SK-MEL-5 (cell line): ENCODE results near the gene GIT1. TPM values are rescaled to one million over a fixed set of nuclear protein-coding genes. Genes with fewer than 3 reads are reported as not detected.

Experiments used
- DNase-seq: peaks from one replicate; pipeline ENCODE4 v3.0.0-alpha.2; 2016; ENCODE audit warnings: low read depth, low spot score
- in situ Hi-C: cut with HindIII; loops from 2 replicates; pipeline ENCODE4 v1.10.0; 2016; ENCODE audit warnings: low sequenced_read_pairs, high pct_unique_total_duplicates, low pct_unique_long_range_greater_than_20kb
- total RNA-seq: library from RNA; depleted of rRNA; stranded (reverse); fragments of >200 nt; shearing (Covaris generic); gene quantifications from 2 replicates; pipeline ENCODE4 v1.2.3, GENCODE V29; 2014

The GIT1 gene
- total RNA-seq, 1 experiment from 2014 or later = 32.0 TPM

DNA sequence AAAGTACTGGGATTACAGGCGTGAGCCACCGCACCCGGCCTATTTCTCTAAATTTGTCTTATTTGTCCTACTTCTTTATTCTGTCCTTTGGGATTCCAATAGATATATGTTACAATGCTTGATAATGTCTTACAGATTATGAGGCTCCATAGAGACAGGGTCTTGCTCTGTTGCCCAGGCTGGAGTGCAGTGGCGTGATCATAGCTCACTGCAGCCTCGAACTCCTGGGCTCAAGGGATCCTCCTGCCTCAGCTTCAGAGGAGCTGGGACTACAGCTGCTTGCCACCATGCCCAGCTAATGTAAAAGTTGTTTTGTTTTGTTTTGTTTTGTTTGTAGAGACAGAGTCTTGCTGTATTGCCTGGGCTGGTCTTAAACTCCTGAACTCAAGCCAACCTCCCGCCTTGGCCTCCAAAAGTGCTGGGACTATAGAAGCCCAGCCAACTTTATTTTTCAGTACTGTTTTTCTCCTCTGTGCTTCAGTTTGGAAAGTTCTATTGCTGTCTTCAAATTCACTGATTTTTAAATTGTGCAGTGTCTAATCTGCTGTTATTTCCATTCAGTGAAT, 13.7 kb upstream of the GIT1 start:
- DNase-seq = no peak
- in situ Hi-C loops = no loop called here

DNA sequence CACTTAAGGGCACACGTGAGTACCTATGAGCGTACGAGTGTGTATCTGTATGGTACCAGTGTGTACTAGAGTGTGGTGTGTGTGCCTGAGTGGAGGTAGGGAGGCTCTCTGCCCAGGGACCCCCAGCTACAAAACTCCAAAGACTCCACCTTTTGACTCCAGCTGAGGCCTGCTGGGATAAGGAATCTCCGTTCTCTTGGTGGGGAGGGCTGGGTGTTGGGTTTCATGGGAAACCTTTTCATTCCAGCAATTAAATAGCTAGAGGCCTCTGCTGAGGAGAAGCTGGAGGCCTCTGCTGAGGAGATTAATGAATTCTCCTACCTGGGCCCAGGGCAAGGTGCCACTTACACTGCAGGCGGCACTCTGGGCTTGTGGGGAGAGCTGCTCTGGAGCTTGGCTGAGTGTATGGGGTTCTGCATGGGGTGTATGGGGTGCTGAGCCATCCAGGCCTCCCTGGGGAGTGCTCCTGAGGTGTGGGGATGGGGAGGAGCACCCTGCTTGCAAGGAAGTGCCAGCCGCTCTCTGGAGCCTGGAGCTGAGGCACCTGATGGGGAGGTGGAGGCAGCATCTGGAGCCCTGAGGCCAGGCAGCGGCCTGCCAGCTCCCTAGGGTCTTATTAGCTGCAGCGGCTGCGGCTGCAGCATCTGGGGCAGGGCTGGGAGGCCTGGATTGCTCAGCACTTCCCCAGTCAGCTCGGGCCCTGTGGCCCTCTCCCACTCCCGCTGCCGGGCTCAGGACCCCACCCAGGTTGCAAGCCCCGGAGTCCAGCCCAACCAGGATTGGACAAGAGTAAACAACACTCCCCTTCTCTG, 8.1 kb upstream of the GIT1 start:
- no peak for DNase-seq

DNA sequence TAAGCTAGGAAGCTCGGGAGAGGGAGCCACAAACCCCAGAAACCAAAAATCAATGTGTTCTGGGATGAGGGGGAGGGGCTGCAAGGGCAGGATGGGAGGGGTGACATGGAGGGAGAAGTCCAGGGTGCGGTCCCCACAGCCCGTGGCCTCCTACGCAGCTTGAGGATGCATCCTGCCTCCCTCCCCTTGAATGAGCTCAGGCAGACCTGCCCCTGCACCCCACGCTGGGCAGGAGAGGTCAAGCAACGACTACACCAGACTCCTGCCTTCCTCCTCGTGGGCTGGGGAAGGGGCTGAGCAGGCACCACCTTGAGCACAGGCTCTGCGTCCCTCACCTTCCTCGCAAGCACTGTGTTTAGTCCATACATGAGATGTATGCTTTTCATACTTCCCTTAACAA, 7.4 kb upstream of the GIT1 start:
- no peak for DNase-seq
- in situ Hi-C loops = no loop called here

More for the DNA sequence above, 8.1 kb upstream of the GIT1 start:
- in situ Hi-C loops = no loop called here

DNA sequence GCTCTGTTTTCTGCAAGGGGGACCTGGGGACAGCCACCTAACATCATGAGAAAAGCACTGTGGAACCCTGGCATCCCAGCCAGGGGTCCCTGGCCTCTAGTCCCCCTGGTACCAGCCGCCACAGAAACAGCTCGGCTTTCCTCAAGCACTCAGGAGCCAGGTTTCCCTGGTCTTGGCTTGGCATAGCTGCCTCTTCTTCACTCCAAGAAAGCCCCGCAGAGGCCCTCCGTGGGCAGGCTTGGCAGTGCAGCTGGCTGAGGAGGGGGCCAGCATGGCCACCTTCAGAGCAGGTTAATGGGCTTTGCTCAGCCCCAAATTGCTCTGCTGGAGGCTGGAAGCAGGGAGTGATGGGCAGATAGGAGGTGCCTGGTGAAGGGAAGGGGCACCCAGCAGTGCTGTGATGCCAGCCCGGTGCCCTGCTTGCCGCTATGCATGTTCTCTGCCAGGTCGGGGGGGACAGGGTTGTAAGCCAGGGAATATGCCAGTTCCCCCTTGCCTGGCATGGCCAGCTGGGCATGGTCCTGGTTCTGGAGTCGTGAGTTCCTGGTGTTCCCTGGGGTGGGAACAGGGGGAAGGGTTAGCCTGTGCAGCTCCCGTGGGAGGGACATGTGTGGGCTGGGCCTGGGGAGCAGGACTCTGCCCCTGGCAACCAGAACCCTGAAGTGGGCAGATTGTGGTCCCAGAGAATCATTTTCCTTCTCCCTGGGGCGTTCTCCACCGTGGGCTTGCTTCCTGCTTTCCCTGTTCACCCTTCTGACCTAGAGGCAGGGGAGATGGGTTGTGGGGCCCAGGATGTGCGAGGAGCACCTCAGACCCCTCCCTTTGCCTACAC, 6.7 kb upstream of the GIT1 start:
- in situ Hi-C loops = no loop called here

DNA sequence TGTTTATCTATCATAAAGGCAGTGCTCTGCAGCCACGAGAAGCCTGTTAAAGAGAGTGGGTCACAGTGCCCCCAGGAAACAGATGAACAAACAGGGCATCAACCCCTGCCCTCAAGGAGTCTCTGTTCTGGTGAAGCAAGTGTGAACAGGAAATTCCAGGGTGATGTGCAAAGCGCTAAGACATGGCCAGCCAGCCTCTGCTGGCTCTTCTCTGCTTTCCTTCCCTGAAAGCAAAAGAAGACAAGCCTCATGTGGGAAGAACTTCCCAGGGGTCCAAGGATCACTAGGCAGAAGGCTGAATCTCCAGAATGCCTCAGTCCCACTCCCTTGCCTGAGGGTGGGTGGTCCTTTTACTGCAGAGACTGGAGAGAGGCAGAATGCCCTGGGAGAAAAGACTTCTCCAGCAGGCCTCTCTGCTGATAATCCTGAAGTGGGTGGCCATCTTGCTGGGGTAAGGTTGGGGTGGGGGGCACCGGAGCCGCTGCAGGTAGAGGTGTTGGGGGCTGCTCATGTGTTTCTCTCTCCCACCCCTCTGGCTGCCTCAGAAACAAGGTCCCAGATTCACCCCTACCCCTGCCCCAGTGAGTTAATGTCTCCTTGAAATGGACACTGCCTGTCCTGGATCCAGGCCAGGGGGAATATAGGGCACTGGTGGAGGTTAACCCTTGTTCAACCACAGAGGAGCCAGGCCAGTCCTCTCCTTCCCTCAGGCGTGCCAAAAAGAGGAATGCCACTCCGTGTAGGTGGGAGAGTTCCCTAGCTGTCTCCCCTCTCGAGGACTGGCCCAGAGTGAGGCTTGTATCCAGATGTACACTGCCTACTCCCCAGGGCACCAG, 5.9 kb upstream of the GIT1 start:
- in situ Hi-C loops = no loop called here

More for the DNA sequence above, 6.7 kb upstream of the GIT1 start:
- no peak for DNase-seq

DNA sequence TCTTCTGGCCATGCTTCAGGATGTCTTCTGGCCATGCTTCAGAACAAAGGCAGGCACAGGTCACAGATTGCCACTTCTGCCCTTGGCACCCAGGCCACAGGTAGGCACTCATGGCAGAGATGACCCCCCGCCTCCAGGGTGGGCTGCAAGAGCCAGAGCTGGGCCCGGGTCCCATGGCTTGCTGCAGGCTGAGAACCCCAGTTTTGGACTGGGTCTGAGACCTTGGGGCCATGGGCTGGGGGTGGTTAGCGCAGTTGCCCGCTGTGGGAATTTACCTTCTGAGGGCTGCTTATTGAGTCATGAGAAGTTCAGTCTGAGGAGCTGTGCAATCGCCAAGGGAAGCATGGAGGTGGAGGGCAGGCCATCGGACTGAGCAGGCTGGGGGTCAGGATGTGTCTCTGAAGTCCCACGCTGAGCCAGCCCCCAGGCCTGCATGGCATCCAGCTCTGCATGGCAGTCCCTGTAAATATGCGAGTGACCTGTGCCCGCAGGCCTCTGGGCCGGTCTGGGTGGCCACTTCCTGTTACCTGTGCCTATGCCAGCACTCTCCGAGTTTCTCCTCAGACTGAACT, 5.2 kb upstream of the GIT1 start:
- in situ Hi-C loops = no loop called here
- no peak for DNase-seq

More for the DNA sequence above, 5.9 kb upstream of the GIT1 start:
- no peak for DNase-seq

DNA sequence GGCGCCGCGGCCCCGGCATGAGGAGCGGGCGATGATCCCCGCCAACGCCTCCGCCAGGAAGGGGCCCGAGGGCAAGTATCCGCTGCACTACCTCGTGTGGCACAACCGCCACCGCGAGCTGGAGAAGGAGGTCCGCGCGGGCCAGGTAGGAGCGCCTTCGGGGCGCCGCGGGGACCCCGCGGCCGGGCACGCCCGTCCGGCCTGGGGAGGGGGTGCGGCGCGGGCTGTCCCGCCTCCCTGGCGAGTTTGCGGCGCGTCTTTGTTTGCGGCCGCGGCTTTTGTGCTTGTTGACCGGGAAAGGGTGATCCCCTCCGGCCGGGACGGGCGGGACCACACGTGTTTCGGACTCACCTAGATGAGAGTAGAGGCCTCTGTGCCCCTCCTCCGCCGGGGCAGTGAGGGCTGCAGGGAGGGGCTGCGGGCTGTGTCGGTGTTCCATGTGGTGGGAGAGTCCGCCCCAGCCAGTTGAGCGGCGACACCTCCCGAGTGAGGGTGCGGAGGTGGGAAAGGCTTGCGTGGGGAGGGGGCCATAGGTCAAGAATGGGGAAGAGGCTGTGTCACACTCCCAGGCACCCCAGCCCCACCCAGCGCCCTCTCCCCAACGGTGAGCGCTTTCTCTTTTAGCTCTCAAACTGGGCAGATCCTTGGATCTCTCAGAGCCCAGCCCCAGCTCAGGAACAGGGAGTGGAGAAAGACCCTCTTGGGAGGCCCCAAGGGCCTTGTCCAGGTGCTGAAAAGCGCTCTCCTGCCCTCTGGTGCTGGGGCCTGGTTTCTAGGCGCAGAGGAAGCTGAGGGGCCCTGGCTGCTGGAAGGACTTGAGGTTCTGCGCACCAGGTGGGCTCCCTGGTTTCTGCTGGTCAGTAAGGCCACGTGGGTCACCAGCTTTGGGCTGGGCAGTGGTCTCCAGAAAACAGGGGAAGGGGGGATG, 4.4 kb upstream of the GIT1 start:
- in situ Hi-C loops = no loop called here
- no peak for DNase-seq

DNA sequence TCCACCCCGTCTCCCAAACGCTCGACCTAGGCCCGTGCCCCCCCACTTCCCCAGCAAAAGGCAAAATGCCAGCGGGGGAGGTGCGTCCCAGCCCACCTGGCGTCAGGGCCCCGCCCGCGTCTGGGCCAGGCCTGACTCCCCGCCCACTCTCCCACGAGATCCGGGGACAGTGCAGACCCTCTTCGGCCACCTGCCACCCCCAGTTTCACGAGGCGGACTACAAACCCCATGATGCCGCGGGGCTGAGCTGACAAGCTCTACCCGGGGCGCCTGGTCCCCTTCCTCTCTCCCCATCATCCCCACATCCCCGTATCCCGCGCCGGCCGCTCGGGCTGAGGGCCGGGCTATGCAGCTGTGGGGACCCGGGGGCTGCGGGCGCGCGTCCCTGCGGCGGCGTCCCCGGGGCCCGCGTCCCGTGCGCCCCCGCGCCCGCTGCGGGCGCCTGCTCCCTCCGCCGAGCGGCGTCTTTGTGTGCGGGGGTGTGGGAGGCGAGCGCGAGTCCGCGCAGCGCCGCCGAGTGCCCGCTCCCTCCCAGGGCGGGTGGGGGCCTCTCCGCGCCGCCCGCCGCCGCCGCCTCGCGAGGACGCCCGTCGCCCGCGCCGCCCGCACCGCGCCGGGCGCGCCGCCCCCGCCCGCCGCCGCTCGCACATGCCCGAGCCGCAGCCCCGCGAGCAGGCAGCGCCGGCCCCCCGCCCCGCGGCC, 3.6 kb upstream of the GIT1 start, which contains the start of gene ANKRD13B:
ANKRD13B (plus strand) TSS at position 283 of the 702 bp plus-strand sequence. CDS start 490 bp downstream, outside the sequence.
- DNase-seq = peak; percentile 12
- in situ Hi-C loops = no loop called here

DNA sequence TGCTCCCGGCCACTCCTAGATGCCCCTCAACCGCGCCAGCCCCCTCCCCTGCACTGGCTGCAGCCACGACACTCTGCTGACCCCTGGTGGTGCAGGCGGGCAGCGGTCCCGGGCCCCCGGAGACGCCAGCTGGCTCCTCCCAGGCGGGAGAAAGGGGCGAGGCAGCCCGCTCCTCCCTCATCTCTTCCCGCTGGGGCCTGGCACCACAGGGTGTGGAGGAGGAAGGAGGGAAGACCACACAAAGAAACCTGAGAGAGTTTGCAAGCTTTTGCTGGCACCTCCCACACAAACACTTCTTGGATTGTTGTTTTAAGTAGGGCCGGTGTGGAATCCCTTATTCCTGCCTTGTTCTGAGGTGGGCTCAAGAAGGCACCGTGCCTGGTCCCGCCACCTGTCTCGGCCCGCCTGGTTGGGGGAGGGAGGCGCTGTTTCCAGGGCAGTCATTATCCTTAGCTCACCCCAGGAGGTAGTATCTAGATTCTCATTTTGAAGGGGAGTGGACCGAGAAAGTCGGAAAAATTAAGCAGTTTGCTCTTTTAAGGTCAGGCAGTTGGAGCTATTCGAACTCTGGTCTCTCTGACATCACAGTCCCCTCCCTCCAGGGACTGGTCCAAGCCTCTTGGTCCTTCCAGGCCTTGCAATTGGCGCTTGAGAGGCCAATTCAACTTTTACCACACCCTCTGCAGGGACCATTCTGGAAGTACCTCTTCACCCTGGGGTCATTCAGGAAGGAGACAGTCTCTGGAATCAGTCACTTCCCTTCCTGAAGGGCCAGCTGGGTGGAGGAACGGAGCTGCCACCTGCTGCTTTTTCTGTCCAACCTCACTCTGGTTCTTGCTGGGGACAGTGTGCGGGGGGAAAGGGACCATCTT, 2.5 kb upstream of the GIT1 start:
- DNase-seq = peak; percentile 85
- in situ Hi-C loops = no loop called here

DNA sequence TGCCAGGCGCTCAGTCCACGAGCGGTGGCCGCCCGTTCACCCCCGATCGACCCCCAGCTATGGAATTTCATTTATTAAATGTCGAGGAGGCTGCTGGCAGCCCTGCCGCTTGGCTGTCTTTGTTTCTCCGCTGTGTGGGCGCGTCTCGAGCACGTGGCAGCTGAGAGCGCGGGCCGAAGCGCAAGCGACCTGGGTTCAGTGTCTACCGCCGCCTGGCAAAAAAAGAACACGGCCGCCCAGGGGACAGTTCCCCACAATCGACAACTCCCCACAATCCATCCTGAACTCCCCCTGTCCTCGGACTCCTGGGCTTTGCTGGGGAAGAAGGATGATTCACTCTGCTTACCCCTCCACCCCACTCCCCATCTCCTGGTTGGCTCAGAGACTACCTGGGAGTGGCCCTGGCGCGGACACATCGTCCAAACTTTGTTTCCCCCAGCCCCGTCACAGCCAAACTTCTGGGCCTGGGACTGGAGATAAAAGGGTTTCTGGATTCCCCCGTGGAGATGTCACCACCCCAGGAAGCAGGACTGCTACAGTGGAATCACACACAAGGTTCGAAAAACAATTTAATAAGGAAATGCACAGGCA, 1.8 kb upstream of the GIT1 start:
- DNase-seq = no peak
- in situ Hi-C loops = no loop called here

DNA sequence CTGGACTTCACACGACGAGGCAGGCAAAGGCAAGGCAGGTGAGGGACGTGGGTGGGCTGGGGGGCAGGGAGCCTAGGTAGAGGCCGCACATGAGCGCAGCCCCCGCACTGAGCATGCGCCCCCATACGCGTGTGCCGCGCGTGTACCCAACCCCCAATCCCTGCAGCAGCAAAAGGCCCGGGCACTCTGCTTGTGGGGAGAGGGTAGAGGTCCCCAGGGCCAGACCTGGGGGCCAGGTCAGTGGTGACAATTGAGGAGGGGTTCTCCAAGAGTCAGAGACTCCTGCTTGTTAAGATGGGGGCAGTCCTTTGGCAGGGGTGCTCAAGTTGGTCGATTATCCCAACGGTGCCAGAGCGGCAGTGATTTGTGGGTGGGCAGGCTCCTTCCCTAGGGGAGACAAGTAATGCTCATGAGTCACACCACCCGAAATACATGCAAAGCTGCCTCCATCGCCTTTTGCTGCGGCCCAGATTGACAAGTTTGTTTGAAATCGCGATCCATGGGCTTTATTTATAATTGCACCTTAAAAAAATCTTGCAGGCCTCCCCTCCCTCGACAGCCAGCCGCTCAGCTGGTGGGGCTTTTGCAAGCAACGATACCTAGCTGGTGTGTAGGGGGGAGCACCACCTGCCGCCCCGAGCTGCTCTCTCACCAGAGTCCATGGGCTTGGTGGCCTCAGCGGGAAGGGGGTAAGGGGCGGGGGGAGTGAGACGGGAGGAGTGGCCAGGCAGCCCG, 1.1 kb upstream of the GIT1 start:
- DNase-seq = peak; percentile 21
- in situ Hi-C loops = no loop called here

DNA sequence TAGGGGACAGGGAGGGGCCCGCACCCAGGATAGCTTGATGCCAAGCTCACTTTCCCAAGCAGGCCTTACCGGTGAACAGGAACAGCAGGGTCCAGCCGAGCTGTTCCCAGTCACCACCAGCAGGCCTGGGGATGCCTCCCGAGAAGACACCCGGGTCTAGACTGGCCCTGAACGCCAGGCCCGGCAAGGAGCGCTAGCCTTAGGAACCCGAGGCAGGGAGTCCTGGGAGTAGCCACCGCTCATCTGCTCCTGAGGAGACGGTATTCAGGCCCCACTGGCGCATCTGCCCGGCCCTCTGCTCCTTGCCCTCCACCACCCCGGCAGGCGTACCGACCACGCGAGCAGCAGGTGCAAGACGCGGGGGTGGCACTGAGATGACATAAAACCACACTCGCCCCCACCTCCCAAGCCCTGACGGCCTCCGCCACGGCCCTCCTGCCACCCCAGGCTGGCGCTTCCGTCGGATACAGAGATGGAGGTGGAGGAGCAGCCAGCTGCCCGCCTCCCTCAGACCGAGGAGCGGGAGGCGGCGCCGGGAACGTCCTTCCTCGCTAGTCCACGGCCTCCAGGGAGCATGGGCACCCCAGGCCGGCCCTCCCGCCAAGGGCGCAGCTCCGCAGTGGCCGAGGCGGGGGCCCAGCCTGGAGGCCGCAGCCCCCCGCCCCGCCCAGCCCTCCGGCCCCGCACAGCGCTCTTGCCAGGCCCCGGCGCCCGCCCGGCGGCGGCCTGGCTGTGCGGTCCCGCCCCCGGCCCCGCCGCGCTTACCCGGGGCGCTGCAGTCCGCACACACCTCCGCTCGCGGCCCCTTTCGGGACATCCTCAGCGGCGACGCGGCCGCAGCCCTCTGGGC, 661 bp downstream of the GIT1 start:
- in situ Hi-C loops = no loop called here
- peak; percentile 4 for DNase-seq

DNA sequence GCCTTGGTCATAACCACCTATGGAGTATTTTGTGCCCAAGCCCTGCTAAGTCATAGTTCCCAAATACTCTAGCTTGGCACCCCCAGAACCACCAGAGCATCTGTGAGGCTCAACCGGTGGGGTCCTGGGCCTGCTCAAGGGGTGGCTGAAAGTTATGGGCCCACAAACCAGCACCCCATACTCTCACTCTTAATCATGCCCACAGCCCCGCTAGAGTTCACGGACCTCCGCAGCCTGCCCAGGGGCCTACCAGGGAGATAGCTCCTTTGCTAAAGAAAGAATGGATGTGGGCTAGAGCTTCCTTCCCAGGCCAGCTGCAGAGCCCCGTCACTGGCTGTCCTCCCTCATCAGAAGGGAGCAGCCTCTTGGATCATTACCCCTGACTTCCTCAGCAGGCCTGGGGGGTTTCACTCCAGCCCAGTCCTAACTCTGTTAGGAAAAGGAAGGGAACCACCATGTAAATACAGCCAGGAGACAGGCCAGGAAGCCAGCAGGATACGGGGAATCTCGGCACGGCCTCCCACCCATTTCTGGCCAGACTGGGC, 1.4 kb downstream of the GIT1 start:
- DNase-seq = no peak
- in situ Hi-C loops = no loop called here
